Thyroid gland (tissue), 4 donors: Measurements from ENCODE around the gene EDAR.

ENCODE experiments used
- CTCF ChIP-seq, 6 experiments: fragments of 200-600 bp in 3 of 6; fragments of 450-650 bp in 3 of 6; sonication (generic) in 3 of 6; IDR thresholded peaks; one replicate each; pipeline ENCODE4 v1.5.1; 2016 to 2019; ENCODE audit warnings: antibody characterized with exemption in 6 of 6, mild to moderate bottlenecking in 2 of 6, inconsistent platforms in 1 of 6, moderate library complexity in 1 of 6
- POLR2A ChIP-seq, 2 donors: fragments of 450-650 bp; IDR thresholded peaks; one replicate each; pipeline ENCODE4 v1.6.1; 2017; ENCODE audit warnings: antibody characterized with exemption in 2 of 2, mild to moderate bottlenecking in 2 of 2, moderate library complexity in 1 of 2

GRCh38 chr2:108910541-108911396, 78.3 kb downstream of the EDAR start:
- TF ChIP-seq CTCF (IDR thresholded peaks at IDR 0.05) = no peak
- TF ChIP-seq POLR2A (IDR thresholded peaks at IDR 0.05) = no peak
